ENCODE results near the gene CD3E. TPM values are rescaled to one million over a fixed set of nuclear protein-coding genes. Genes with fewer than 3 reads are reported as not detected.

CD3E gene
- total RNA-seq, 1 donor from 2014 or later, result not detected

GRCh38 chr11:118339281-118339961 lies 34.9 kb downstream of the CD3E start:
- Histone ChIP-seq H3K27me3 (no peaks in the 10 kb centered on the region), H3K9ac (no peak overlapping the region), H3K4me2 (no peak overlapping the region), H3K36me3 (no peaks in the 10 kb centered on the region), H4K20me1 (ENCODE audit: low read depth) (no peaks in the 10 kb centered on the region), H3F3A (ENCODE audit: low read depth) (no peaks in the 10 kb centered on the region), H2AFZ (replicated peaks) (no peak overlapping the region), H3K9me3 (ENCODE audit: low read depth) (no peaks in the 10 kb centered on the region), H3K27ac (no peak overlapping the region), H3K4me3 (no peak overlapping the region), H3K4me1 (no peaks in the 10 kb centered on the region), H3K79me2 (ENCODE audit: low read depth) (no peaks in the 10 kb centered on the region)
- TF ChIP-seq CTCF (IDR thresholded peaks at IDR 0.05), result no peak
- TF ChIP-seq EZH2 (IDR thresholded peaks at IDR 0.05), result no peak
- no peak for TF ChIP-seq EZH2phosphoT487 (IDR thresholded peaks at IDR 0.05)
- H3K9me3 Mint-ChIP-seq, result no peaks in the 10 kb centered on the region
- no peak for DNase-seq (ENCODE audit: low spot score)
- H3K4me3 Mint-ChIP-seq, result no peak overlapping the region
- peaks cover 11% of the 10 kb centered on the region for H3K27me3 Mint-ChIP-seq (ENCODE audit: insufficient read depth, low read depth)
- H3K4me1 Mint-ChIP-seq, result peaks cover 5% of the 10 kb centered on the region
- H3K27ac Mint-ChIP-seq, result no peak overlapping the region
- H3K36me3 Mint-ChIP-seq, result no peaks in the 10 kb centered on the region

GRCh38 chr11:118340449-118340848 lies 35.9 kb downstream of the CD3E start:
- Mint-ChIP-seq H3K27me3 (ENCODE audit: insufficient read depth, low read depth) (peaks cover 6% of the 10 kb centered on the region), H3K9me3 (no peaks in the 10 kb centered on the region), H3K4me3 (no peak overlapping the region), H3K4me1 (peaks cover 5% of the 10 kb centered on the region), H3K27ac (no peak overlapping the region), H3K36me3 (no peaks in the 10 kb centered on the region)
- no peaks in the 10 kb centered on the region for H3F3A ChIP-seq (ENCODE audit: low read depth)
- H3K4me2 ChIP-seq, result no peak overlapping the region
- H2AFZ ChIP-seq (replicated peaks), result no peak overlapping the region
- H4K20me1 ChIP-seq (ENCODE audit: low read depth), result no peaks in the 10 kb centered on the region
- no peaks in the 10 kb centered on the region for H3K9me3 ChIP-seq (ENCODE audit: low read depth)
- no peaks in the 10 kb centered on the region for H3K36me3 ChIP-seq
- H3K4me1 ChIP-seq, result no peaks in the 10 kb centered on the region
- no peaks in the 10 kb centered on the region for H3K79me2 ChIP-seq (ENCODE audit: low read depth)
- no peak overlapping the region for H3K4me3 ChIP-seq
- TF ChIP-seq CTCF (IDR thresholded peaks at IDR 0.05) (no peak), EZH2 (IDR thresholded peaks at IDR 0.05) (no peak), EZH2phosphoT487 (IDR thresholded peaks at IDR 0.05) (no peak)
- no peak for DNase-seq (ENCODE audit: low spot score)
- no peak overlapping the region for H3K9ac ChIP-seq
- peaks cover 3% of the 10 kb centered on the region for H3K27me3 ChIP-seq
- H3K27ac ChIP-seq, result no peak overlapping the region

GRCh38 chr11:118341261-118341660 lies 36.7 kb downstream of the CD3E start:
- Histone ChIP-seq H3K4me2 (no peak overlapping the region), H3K79me2 (ENCODE audit: low read depth) (no peaks in the 10 kb centered on the region), H4K20me1 (ENCODE audit: low read depth) (no peaks in the 10 kb centered on the region), H3K4me1 (no peaks in the 10 kb centered on the region), H3K9ac (no peak overlapping the region), H3K36me3 (no peaks in the 10 kb centered on the region), H3F3A (ENCODE audit: low read depth) (no peaks in the 10 kb centered on the region), H3K27ac (no peak overlapping the region), H3K27me3 (peaks cover 11% of the 10 kb centered on the region), H2AFZ (replicated peaks) (no peak overlapping the region), H3K9me3 (ENCODE audit: low read depth) (no peaks in the 10 kb centered on the region), H3K4me3 (no peak overlapping the region)
- H3K27ac Mint-ChIP-seq, result no peak overlapping the region
- H3K4me1 Mint-ChIP-seq, result peaks cover 5% of the 10 kb centered on the region
- peaks cover 8% of the 10 kb centered on the region for H3K27me3 Mint-ChIP-seq (ENCODE audit: insufficient read depth, low read depth)
- TF ChIP-seq EZH2phosphoT487 (IDR thresholded peaks at IDR 0.05) (no peak), CTCF (IDR thresholded peaks at IDR 0.05) (no peak), EZH2 (IDR thresholded peaks at IDR 0.05) (no peak)
- no peak for DNase-seq (ENCODE audit: low spot score)
- H3K9me3 Mint-ChIP-seq, result no peaks in the 10 kb centered on the region
- H3K4me3 Mint-ChIP-seq, result no peak overlapping the region
- H3K36me3 Mint-ChIP-seq, result no peaks in the 10 kb centered on the region

Data from neural progenitor cell (in vitro differentiated cells).